OCI-LY7 (cell line): ENCODE data around the gene NPHP1. TPM values are rescaled to one million over a fixed set of nuclear protein-coding genes. Genes with fewer than 3 reads are reported as not detected.
A peak's percentile ranks its signal among the peaks of the same experiment; 100 is the strongest.

Experiments
- BruUV-seq: library from RNA; stranded (reverse); fragments of 400-500 nt; replicated peaks from 2 replicates; lab custom pipeline; 2021; lab: Mats Ljungman, UMichigan
- CTCF ChIA-PET: fragments of 300-600 bp; sonication (Branson Sonifier 250); formaldehyde crosslinking; loops from one replicate; lab custom pipeline; 2022; ENCODE audit warnings: antibody characterized with exemption; ENCODE audit not compliant: unreplicated experiment; lab: Charles Lee
- POLR2A ChIA-PET: fragments of 300-600 bp; sonication (Branson Sonifier 250); formaldehyde crosslinking; loops from one replicate; lab custom pipeline; 2022; ENCODE audit warnings: antibody characterized with exemption; lab: Charles Lee
- DNase-seq: peaks from one replicate; pipeline ENCODE4 v3.0.0-alpha.2; 2015; ENCODE audit warnings: low spot score
- H2AFZ ChIP-seq: fragments of 200-600 bp; sonication (generic), shearing (Covaris generic); 2 replicates; pipeline ENCODE4 v1.6.1; 2014; ENCODE audit warnings: mild to moderate bottlenecking, antibody characterized with exemption, low read length, moderate library complexity
- H3K27ac ChIP-seq: fragments of 200-600 bp; sonication (generic); 2 replicates; pipeline ENCODE4 v1.5.1; 2014; ENCODE audit warnings: mixed run types, low read depth, mild to moderate bottlenecking, moderate library complexity, low read length, inconsistent platforms; ENCODE audit not compliant: poor library complexity, severe bottlenecking
- H3K36me3 ChIP-seq: fragments of 200-600 bp; sonication (generic); 2 replicates; pipeline ENCODE4 v1.6.1; 2014; ENCODE audit warnings: mild to moderate bottlenecking, antibody characterized with exemption, low read length, moderate library complexity, mixed read lengths; ENCODE audit not compliant: insufficient read depth
- H3K4me1 ChIP-seq: fragments of 200-600 bp; sonication (generic); 2 replicates; pipeline ENCODE4 v1.5.1; 2014; ENCODE audit warnings: mild to moderate bottlenecking, low read length; ENCODE audit not compliant: insufficient read depth, poor library complexity, severe bottlenecking
- H3K4me2 ChIP-seq: fragments of 200-600 bp; sonication (generic); 2 replicates; pipeline ENCODE4 v1.6.1; 2014; ENCODE audit warnings: mild to moderate bottlenecking, low read length
- H3K4me3 ChIP-seq: fragments of 200-600 bp; sonication (generic); 2 replicates; pipeline ENCODE4 v1.5.1; 2014; ENCODE audit warnings: mild to moderate bottlenecking, low read depth, low read length; ENCODE audit not compliant: poor library complexity, severe bottlenecking
- H3K79me2 ChIP-seq: fragments of 200-600 bp; sonication (generic); 2 replicates; pipeline ENCODE4 v1.6.1; 2016; ENCODE audit warnings: low read depth, mild to moderate bottlenecking, low read length, moderate library complexity, mixed read lengths; ENCODE audit not compliant: insufficient read depth
- H3K9me2 ChIP-seq: fragments of 200-600 bp; sonication (generic); 2 replicates; pipeline ENCODE4 v1.6.1; 2016; ENCODE audit warnings: mild to moderate bottlenecking, low read length, mixed read lengths; ENCODE audit not compliant: insufficient read depth
- H3K9me3 ChIP-seq: fragments of 200-600 bp; sonication (generic); 2 replicates; pipeline ENCODE4 v1.6.1; 2014; ENCODE audit warnings: mild to moderate bottlenecking, mixed run types, low read length, mixed read lengths
- H4K20me1 ChIP-seq: fragments of 200-600 bp; sonication (generic); 2 replicates; pipeline ENCODE4 v1.6.1; 2014; ENCODE audit warnings: mild to moderate bottlenecking, antibody characterized with exemption, low read length, moderate library complexity, mixed read lengths; ENCODE audit not compliant: insufficient read depth
- EZH2phosphoT487 ChIP-seq: fragments of 200-600 bp; sonication (generic); IDR thresholded peaks from 2 replicates; pipeline ENCODE4 v1.6.1; 2018; ENCODE audit warnings: low read depth, borderline replicate concordance, mild to moderate bottlenecking, mixed run types, antibody characterized with exemption, low read length, moderate library complexity, mixed read lengths
- intact Hi-C: fragments of 100-400 bp; cut with micrococcal nuclease; formaldehyde crosslinking; loops from one replicate; pipeline ENCODE4 v1.10.0; 2022; ENCODE audit not compliant: unreplicated experiment
- total RNA-seq, 2 experiments: library from RNA; depleted of rRNA in 1 of 2; stranded (reverse); fragments of >200 nt in 1 of 2; shearing (Covaris generic) in 1 of 2; gene quantifications; 2 replicates each; pipeline ENCODE4 v1.2.3, GENCODE V29; 2014 to 2022
- TF ChIP-seq, protein P1 (sequence below): fragments of 200-600 bp; sonication (generic); conservative IDR thresholded peaks from 2 replicates; pipeline ENCODE4 v1.5.1; 2014; ENCODE audit warnings: mild to moderate bottlenecking, antibody characterized with exemption, low read length, moderate library complexity, mixed read lengths

NPHP1 gene
- total RNA-seq, 2 experiments from 2014 or later: 1.6 to 2.0 TPM

DNA sequence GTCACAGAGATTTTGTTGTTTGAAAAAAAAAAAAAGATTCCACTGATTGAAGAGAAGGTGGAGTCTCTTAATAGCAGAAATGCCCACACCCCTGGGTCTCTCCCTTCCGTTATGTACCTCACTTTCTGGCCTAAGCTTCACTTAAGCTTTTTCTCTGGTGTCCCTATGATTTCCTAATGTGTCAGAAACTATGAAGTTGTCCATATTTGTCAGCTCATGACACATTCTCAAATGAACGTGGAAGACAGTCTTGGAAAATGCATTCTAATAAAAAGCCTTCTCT is 83.8 kb downstream of the NPHP1 start:
- Histone ChIP-seq H3K4me2 (no peak overlapping the region), H3K9me2 (no peaks in the 10 kb centered on the region), H3K27ac (no peak overlapping the region), H3K79me2 (no peaks in the 10 kb centered on the region), H2AFZ (no peak overlapping the region), H3K36me3 (no peaks in the 10 kb centered on the region), H3K4me1 (no peaks in the 10 kb centered on the region), H3K9me3 (no peaks in the 10 kb centered on the region), H4K20me1 (no peaks in the 10 kb centered on the region), H3K4me3 (no peak overlapping the region)
- intact Hi-C loops: no loop called here
- ChIA-PET CTCF (no interaction called here), POLR2A (no interaction called here)
- no peak for DNase-seq
- BruUV-seq: no TSS peak
- no peak for TF ChIP-seq EZH2phosphoT487
- TF ChIP-seq, protein P1, sequence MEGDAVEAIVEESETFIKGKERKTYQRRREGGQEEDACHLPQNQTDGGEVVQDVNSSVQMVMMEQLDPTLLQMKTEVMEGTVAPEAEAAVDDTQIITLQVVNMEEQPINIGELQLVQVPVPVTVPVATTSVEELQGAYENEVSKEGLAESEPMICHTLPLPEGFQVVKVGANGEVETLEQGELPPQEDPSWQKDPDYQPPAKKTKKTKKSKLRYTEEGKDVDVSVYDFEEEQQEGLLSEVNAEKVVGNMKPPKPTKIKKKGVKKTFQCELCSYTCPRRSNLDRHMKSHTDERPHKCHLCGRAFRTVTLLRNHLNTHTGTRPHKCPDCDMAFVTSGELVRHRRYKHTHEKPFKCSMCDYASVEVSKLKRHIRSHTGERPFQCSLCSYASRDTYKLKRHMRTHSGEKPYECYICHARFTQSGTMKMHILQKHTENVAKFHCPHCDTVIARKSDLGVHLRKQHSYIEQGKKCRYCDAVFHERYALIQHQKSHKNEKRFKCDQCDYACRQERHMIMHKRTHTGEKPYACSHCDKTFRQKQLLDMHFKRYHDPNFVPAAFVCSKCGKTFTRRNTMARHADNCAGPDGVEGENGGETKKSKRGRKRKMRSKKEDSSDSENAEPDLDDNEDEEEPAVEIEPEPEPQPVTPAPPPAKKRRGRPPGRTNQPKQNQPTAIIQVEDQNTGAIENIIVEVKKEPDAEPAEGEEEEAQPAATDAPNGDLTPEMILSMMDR: no peak

DNA sequence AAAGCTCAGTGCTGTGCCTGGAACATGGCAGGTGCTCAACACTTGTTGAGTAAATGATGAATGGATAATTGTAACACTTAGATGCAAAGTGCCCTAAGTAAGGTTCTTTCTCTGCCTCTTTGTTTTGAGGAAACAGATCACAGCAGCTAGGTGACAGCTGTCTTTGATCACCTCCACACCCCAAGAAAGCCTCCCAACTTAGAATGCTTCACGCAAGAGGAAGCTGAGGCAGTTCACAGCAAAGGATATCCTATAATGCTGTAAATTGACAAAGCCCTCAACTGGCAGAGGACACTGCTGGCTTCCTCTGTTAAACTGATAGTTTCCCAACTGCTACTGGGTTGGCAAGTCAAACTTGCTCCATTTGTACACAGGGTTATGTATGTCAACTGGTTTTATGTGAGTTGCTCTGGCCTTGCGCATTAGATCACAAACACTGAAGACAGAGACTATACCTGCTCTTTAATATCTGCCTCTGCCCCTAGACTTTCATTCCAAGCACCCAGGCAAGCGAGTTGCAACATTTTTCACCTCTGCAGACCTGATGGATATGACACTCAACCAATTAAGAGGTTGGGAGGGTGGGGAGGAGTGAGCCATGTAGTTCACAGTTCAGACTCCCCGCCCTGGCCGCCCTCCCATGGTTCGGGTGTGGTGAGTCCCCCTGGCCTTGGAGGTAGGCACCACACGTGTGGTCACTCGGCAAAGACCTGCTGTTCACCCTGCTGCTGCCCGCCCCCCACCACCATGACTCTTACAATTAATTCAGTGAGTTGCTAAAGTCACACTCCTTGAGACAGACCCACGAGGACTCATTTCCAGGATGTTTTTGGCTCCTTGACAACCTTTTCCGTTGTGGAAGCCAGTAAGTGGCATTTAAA is 84.4 kb downstream of the NPHP1 start:
- ChIA-PET POLR2A (no interaction called here), CTCF (no interaction called here)
- Histone ChIP-seq H3K79me2 (no peaks in the 10 kb centered on the region), H3K36me3 (no peaks in the 10 kb centered on the region), H3K4me1 (no peaks in the 10 kb centered on the region), H3K27ac (no peak overlapping the region), H3K9me3 (no peaks in the 10 kb centered on the region), H3K4me3 (no peak overlapping the region), H4K20me1 (no peaks in the 10 kb centered on the region), H2AFZ (no peak overlapping the region), H3K4me2 (no peak overlapping the region), H3K9me2 (no peaks in the 10 kb centered on the region)
- TF ChIP-seq, protein P1: no peak
- no peak for TF ChIP-seq EZH2phosphoT487
- intact Hi-C loops: no loop called here
- DNase-seq: no peak
- no TSS peak for BruUV-seq

DNA sequence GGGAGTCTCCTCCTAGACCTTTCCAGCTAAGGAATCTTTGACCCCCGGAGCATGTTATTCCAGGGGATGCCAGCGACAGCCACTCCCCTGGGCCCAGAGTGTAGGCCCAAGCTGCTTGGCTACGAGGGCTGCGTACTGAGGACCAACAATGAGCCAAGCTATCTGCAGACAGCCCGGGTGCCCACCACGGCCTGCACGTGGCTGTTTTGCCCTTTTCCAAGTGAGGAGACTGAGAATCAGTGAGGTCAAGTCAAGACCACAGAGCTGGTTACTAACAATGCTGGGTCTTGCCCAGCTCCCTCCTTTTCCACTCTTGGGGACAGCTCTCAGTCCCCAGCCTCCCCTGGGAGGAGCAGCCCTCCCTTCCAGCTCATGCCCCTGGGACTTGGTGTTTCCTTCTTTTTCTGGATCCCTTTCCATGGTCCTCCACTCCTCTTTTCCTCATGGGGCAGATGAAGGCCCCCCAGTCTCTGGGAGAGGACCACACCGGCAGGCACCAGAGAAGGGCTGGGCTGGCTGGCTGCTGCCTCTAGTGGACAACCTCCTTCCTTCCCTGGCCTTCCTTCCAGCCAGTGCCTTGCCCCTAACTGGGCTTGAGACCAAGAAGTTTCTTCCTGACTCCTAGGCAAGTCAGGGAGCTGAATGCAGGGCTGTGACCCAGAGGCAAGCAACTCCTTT is 88.6 kb downstream of the NPHP1 start:
- no peak overlapping the region for H3K4me3 ChIP-seq
- no peak overlapping the region for H3K4me2 ChIP-seq
- CTCF ChIA-PET: no interaction called here
- no peaks in the 10 kb centered on the region for H3K4me1 ChIP-seq
- H2AFZ ChIP-seq: no peak overlapping the region
- H3K9me3 ChIP-seq: no peaks in the 10 kb centered on the region
- intact Hi-C loops: no loop called here
- BruUV-seq: no TSS peak
- H3K27ac ChIP-seq: no peak overlapping the region
- no peaks in the 10 kb centered on the region for H3K36me3 ChIP-seq
- DNase-seq: no peak
- POLR2A ChIA-PET: no interaction called here
- H3K9me2 ChIP-seq: no peaks in the 10 kb centered on the region
- no peaks in the 10 kb centered on the region for H3K79me2 ChIP-seq
- no peaks in the 10 kb centered on the region for H4K20me1 ChIP-seq
- TF ChIP-seq, protein P1: 0 out of 2 replicates have a peak, but pooled peaks have one; percentile 24
- TF ChIP-seq EZH2phosphoT487: no peak
